ENCODE data around the gene GDF10.

The GDF10 gene

GRCh38 chr10:47316131-47316530 is 16.1 kb downstream of the GDF10 start:
- DNase-seq (ENCODE audit: low spot score) = no peak

- no peak for DNase-seq (ENCODE audit: low spot score)
These were observed 17.3 kb downstream of the GDF10 start for GRCh38 chr10:47317251-47317650.

GRCh38 chr10:47318706-47319105 is 18.7 kb downstream of the GDF10 start:
- DNase-seq (ENCODE audit: low spot score) = no peak

GRCh38 chr10:47319784-47320183 is 19.8 kb downstream of the GDF10 start:
- DNase-seq (ENCODE audit: low spot score) = no peak

DNA sequence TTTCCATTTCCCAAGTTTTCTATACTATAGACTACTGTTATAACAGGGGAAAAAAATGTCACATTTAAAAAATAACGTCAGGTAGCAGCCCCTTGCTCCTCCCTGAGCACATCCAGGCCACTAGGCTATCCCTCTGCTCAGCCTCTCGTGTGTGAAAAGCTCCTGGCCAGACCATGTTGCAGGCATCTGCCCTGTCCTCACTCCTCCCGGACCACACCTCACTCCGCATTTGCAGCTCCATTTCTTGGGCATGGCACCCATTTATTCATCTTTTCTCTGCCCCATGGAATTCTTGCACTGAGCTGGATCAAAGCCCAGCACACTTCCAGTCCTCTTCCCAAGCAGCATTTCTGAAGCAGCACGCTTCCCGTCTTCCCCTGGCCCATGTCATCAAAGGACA is 20.8 kb downstream of the GDF10 start:
- DNase-seq (ENCODE audit: low spot score) = no peak

DNA sequence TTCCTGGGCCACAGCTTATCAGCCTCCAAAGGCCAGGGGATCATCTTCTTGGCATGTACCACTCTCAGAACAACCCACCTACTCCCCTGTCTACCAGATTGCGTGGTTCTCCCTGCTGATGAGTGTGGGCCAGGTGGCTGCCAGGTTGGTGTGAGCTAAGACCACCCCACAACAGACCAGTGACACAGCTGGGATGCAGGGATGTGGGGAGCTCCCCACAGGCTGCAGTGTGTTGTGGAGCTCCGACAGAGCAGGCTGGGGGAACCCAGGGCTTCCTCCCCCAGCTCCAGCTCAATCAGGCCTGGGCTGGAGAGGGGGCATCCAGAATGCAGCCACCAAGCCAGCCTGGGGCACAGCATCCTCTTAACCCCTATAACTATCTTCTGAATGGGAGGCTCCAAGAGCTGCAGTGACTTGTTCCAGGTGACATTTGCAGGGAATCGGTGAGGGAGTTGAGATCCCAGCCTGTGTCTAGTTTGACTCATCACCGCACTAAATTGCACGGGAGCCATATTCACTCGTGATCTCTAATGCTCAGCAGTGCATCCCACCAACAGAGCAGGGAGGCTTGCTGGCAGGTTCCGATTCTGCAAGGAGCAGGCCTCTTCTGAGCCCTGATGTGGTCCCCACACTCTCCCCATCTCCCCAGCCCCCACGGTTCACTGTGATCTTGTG is 21.7 kb downstream of the GDF10 start:
- no peak for DNase-seq (ENCODE audit: low spot score)

- no peak for DNase-seq (ENCODE audit: low spot score)
These were observed 22.5 kb downstream of the GDF10 start, which contains the start of gene GDF2 for GRCh38 chr10:47322300-47323061. Gene GDF2, plus strand, starts transcription at chr10:47322454. Its CDS starts 215 bp downstream, at chr10:47322669.

DNA sequence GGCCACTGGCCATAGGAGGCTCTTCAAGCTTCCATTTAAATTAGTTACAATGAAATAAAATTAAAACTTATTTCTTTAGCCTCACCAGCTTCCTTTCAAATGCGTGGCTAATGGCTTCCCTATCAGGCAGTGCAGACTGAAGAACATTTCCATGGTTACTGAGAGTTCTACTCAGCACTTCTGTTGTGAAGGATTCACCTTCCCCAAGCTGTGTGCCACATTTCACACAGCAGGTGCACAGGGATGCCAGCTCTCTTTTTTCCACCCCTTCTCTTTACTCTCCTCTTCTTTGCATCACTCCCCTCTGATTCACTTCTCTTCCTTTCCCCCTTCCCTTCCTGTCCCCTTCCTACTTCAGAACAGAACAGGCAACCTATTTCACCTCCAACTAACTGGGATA is 23.1 kb downstream of the GDF10 start:
- DNase-seq (ENCODE audit: low spot score) = no peak

DNA sequence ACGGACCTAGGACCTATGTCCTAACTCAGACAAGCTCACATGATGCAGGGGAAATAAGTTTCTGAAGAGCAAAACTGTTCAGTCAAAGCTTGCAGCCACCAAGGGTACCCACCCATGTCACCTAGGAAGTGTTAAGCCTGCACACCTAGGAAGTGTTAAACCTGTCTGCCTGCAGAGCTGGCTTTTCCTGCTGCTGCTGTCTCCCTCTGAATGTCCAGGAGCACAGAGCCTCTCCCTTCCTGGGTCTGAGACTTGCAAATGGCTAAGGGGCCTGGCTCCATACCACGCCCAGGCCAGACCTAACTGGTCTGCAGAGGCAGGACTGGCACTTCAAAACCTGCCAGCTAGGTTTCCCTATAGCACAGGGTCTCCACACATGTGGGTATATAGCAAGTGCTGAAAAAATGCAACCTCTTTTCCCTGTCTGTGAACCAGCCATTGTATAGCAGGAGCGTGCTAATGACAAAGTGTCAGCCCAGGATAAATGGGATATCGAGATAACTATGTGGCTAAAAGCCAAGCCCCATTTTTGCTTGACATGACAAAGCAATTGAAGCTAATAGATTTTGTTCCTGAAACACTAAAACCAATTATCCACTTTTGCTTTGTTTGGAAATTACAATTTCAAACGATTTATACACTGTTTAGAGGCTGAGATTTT is 23.8 kb downstream of the GDF10 start:
- no peak for DNase-seq (ENCODE audit: low spot score)

DNA sequence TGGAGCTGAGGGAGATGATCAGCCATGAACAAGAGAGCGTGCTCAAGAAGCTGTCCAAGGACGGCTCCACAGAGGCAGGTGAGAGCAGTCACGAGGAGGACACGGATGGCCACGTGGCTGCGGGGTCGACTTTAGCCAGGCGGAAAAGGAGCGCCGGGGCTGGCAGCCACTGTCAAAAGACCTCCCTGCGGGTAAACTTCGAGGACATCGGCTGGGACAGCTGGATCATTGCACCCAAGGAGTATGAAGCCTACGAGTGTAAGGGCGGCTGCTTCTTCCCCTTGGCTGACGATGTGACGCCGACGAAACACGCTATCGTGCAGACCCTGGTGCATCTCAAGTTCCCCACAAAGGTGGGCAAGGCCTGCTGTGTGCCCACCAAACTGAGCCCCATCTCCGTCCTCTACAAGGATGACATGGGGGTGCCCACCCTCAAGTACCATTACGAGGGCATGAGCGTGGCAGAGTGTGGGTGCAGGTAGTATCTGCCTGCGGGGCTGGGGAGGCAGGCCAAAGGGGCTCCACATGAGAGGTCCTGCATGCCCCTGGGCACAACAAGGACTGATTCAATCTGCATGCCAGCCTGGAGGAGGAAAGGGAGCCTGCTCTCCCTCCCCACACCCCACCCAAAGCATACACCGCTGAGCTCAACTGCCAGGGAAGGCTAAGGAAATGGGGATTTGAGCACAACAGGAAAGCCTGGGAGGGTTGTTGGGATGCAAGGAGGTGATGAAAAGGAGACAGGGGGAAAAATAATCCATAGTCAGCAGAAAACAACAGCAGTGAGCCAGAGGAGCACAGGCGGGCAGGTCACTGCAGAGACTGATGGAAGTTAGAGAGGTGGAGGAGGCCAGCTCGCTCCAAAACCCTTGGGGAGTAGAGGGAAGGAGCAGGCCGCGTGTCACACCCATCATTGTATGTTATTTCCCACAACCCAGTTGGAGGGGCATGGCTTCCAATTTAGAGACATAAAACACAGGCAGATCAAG is 25.6 kb downstream of the GDF10 start:
- no peak for DNase-seq (ENCODE audit: low spot score)

- no peak for DNase-seq (ENCODE audit: low spot score)
These were observed 26.4 kb downstream of the GDF10 start for GRCh38 chr10:47326306-47326926.

- DNase-seq (ENCODE audit: low spot score) = no peak
These were observed 26.9 kb downstream of the GDF10 start for GRCh38 chr10:47326927-47327330.

DNA sequence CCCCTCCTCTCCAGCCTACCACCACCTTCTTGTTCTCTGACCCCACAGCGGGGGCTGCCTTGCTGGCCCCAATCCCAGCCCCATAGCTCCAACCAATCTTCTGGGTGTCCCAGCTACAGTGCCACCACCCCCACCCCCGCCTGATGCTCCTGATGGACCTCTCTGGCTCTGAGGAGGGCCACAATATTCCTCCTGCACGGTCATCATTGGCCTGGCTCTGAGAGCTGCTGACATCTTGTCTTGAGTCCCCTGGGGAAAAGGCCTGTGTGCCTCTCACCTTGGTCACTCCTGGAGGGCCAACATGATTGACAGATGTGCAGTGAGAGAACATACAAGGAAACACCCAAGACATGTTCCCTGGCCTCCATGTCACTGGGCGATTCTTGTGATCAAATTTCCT is 29.9 kb downstream of the GDF10 start:
- DNase-seq (ENCODE audit: low spot score) = no peak

DNA sequence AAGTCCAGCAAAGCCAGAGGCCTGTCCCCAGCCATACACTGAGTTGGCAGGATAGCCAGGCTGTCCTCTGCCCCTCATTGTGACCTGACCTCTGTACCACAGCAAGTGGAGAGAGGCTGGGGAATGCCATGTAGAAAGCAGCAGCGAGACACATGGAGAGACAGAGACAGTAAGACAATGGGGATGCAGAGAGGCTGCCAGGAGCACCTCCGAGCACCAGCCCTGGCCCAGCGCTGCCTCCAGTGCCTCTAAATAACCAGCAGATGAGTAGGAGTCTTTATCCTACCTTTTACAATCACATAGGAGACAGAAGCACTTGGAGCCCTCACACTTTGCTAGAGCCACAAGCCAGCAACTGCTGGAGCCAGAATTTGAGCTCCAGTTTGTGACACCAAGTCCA is 30.4 kb downstream of the GDF10 start:
- no peak for DNase-seq (ENCODE audit: low spot score)

DNA sequence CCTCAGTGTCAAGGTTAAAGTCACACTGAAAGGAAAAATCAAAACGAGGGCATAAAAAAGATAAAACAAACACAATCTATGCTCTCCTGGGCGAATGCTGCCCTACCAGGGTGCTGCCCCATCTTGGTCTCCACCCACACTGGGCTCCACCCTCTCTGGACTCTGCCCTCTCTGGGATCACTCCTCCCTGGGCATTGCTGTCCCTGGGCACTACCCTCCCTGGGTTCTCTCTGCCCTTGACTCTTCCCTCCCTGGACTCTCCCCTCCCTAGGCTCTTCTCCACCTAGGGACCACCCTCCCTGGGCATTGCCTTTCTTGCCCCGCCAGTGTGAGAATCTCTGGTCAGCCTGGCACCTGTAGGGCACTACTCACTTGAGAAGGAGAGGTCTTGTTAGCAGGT is 30.8 kb downstream of the GDF10 start:
- no peak for DNase-seq (ENCODE audit: low spot score)

DNA sequence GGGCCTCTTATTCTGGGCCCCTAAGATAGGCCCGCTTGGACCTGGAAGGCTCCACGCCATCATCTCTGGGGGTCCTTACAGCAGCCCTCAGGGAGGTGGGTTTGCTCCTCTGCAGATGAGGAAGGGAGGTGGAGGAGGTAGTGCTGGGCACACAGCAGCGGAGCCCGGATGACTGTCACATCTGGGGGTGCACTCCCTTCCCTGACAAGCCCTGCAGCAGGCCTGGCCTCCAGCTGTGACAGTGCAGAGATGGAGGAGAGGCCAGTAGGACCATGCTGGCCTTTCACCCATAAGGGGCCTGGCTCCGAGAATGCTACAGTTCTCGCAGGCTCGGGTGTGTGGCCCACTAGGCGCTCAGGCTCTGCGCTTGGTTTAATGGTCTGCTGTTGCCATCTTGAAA is 31.5 kb downstream of the GDF10 start:
- no peak for DNase-seq (ENCODE audit: low spot score)

DNA sequence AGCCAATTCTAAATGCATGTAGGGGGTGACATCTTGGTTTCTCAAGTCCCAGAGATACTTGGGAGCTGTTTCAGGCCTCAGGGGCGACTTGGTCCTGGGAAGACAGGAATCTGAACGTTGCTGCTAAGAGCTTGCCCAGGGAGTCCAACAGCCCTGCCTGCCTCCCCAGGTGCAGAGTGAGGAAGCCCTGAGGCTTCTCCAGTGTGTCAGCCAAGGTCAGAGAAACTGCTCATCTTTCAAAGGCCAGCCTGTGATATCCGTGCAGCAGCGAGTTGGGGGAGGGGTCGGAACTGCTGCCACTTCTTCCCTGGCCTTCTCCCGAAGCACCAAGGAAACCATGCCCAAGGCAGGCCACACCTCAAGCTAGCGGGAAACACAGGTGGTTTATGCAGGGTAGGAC is 32.0 kb downstream of the GDF10 start:
- DNase-seq (ENCODE audit: low spot score) = no peak

GRCh38 chr10:47332371-47332770 is 32.4 kb downstream of the GDF10 start:
- no peak for DNase-seq (ENCODE audit: low spot score)

DNA sequence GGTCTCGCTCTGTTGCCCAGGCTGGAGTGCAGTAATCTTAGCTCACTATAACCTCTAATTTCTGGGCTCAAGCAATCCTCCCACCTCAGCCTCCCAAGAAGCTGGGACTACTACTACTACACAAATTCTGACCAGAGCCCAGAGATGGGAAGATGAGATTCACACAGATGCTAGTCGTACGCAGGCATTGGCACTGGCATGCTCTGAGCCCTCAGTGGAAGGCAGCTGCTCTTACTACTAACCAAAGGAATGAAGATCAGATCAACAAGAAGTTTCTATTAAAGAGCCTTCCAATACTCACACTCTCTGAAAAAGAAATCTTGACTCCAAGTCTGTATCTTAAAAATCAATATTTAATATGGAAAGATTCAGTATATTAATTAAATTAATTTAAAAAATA is 32.9 kb downstream of the GDF10 start:
- no peak for DNase-seq (ENCODE audit: low spot score)

DNA sequence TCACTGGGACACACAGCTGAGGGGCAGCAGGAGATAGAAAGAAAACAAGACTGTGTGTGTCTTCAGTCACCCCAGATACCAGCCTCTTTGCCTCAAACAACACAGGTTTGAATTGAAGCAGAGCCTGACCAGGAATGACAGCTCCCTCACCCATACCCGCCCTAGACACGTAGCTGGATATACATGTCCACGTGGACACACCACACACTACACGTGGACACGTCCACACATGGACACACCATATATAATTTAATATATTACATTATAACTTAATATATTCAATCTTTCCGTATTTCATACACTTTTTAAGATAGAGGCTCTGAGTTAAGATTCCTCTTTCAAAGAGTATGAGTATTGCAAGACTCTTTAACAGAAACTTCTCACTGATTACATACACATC is 33.5 kb downstream of the GDF10 start:
- DNase-seq (ENCODE audit: low spot score) = no peak

DNA sequence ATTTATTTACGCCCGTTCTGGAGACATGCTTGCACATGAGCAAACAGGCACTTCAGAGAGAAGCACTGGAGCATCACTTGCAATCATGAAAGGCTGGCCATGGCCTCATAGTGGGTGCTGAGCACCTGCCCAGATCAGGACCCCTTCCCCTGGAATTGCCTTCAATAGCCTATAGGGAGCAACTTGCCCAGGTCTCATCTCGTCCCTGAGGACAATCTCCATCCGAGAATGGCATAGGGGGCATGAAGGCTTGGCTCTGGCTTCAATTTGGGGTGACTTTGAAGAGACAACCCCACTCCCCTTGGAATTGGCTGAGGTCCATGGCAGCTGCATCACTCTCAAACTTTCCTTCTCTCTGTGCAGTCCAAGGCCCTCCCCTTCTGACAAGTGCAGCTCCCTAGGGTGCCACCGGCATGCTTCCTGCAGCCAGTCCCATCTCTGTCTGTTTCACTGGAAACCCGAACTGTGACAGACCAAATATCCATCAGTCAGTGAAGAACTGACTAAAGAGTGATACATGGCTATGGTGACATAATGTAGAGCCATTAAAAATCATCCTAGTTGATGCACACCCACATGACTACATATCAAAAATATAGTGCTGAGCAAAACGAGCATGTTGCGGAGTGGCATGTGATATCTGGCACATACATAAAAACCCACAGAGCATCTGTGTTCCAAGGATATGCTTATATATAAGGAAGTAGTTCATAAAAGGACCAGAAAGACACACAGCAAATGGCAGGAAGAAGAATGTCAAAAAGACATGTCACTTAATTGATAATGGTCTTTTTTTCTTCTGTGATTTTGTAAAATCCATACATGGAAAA is 34.7 kb downstream of the GDF10 start:
- DNase-seq (ENCODE audit: low spot score) = no peak
